ENCODE results near the gene TSC2.

GRCh38 chr16:2071454-2072202 is 23.8 kb downstream of the TSC2 start:
- TF ChIP-seq CTCF (IDR thresholded peaks at IDR 0.05) (no peak), POLR2A (IDR thresholded peaks at IDR 0.05) (no peak), POLR2AphosphoS5 (IDR thresholded peaks at IDR 0.05) (no peak), EP300 (IDR thresholded peaks at IDR 0.05) (no peak)
